ENCODE data around the gene SPINK1.

- TF ChIP-seq, protein P1, sequence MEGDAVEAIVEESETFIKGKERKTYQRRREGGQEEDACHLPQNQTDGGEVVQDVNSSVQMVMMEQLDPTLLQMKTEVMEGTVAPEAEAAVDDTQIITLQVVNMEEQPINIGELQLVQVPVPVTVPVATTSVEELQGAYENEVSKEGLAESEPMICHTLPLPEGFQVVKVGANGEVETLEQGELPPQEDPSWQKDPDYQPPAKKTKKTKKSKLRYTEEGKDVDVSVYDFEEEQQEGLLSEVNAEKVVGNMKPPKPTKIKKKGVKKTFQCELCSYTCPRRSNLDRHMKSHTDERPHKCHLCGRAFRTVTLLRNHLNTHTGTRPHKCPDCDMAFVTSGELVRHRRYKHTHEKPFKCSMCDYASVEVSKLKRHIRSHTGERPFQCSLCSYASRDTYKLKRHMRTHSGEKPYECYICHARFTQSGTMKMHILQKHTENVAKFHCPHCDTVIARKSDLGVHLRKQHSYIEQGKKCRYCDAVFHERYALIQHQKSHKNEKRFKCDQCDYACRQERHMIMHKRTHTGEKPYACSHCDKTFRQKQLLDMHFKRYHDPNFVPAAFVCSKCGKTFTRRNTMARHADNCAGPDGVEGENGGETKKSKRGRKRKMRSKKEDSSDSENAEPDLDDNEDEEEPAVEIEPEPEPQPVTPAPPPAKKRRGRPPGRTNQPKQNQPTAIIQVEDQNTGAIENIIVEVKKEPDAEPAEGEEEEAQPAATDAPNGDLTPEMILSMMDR (IDR thresholded peaks at IDR 0.05): no peak
- TF ChIP-seq POLR2A (IDR thresholded peaks at IDR 0.05): no peak
Measured at GRCh38 chr5:147876141-147876540, 44.7 kb upstream of the SPINK1 start.
